HG03457 (cell line): Measurements from ENCODE around the gene SETBP1.

Experiments used
- ATAC-seq: cut with Tn5 transposase; IDR thresholded peaks from one replicate; pipeline ENCODE4 v1.9.1; 2021; ENCODE audit warnings: moderate number of reproducible peaks; ENCODE audit not compliant: unreplicated experiment

SETBP1 gene

DNA sequence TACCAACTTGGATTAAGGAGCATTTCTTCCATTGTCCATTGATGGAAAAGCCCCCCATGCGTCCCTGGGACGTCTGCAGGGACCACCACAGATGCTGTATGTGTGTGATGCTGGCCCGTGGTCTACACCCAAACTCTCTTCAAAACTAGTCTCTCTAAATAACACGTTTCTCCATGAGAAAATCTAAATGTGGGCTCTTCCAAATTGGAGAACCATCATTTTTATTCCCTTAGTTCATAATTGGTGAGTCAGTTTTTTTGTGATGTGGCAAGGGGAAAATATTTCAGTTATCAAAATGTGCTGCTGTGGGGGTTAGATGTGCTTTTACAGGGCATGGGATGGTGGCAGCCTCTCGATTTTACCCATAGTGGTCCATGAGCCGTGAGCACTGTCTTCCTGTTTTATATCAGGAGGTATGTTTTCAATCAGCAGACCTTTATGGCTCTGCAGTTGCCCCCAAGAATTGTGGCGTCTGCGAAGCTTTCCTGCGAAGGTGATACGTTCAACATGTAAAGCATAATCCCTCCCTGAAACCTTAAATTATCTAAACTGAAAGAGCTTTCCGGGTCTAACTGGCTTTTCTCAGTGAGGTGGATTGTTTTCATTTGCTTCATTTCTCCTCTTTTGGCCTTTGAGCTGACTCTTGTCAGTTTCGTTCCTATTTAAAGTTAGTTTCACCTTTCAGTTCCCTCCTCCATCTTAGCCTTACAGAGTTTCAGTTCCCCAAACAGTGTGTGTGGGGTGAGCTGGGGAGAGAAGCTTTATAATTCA, 78.4 kb downstream of the SETBP1 start:
- ATAC-seq = peak; percentile 94

DNA sequence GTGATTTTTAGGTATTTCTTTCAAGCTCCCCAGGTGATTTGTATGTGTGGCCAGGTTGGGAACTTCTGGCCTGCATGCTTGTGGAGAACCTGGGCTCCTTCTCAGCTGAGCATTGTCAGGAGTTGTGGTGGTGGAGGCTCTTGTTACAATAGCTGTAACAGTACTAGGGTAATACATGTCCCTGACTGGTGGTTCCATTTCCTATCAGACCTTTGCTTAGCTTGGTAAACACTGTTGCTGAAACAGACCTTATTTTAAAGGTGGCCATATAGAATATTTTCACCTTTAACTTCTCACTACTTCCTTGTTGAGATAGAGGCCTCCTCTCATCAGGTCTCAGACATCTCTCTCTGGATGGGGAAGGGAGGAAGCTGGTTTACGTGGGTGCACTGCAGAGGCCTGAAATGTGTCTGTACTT, 79.2 kb downstream of the SETBP1 start:
- ATAC-seq = peak; percentile 48

DNA sequence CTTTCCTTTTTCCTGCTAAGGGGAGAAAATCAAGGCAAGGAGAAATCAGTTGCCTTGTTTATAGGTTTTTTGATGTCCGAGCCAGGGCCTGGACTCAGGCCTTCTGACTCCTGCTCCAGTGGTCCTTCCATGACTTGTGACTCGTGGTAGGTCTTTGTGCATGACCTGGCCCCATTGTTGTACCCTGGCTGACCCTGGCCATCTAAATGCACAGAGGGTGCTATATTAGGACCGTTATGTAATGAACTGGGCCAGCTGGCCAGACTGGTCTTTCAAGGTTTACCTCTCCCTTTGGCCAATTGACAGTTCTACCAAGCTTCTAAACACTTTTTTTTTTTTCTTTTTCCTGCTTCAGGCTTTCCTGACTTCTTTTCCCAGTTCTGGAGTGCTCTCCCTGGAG, 81.1 kb downstream of the SETBP1 start:
- ATAC-seq = no peak

DNA sequence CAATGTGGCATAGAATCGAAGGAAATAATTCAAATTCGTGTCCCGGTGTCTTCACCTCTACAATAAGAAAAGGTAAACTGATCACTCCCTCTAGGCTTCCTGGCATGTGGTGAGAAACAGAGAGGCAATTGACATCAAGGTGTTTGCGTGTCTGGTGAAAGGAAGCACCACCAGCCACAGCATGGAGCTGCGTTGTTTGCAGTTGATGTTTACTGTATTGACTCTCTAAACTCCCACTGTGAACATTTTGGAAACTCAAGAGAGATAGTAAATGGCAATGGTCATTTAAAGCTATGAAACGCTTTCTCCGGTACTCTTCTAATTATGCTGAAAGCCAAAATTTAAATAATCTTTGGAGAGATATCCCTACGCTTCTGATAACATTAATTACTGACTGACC, 82.6 kb downstream of the SETBP1 start:
- no peak for ATAC-seq

DNA sequence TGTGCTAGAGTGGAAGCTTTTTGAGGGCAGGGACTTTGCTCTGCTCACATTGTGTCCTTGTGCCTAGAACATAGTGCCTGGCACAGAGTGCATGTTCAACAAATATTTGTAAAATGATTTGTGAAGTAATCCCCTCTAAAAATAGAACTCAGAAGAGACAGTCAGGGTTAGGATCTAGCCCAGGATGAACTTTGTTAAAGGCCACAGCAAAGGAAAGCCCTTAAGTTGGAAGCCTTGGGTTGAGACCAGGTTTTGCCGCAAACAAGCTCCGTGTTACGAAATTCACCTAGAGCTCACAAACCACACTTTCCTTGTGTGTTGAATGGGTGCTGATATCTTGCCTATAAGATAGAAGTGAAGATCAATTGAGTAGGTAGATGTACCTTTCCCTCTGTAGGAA, 84.2 kb downstream of the SETBP1 start:
- no peak for ATAC-seq

DNA sequence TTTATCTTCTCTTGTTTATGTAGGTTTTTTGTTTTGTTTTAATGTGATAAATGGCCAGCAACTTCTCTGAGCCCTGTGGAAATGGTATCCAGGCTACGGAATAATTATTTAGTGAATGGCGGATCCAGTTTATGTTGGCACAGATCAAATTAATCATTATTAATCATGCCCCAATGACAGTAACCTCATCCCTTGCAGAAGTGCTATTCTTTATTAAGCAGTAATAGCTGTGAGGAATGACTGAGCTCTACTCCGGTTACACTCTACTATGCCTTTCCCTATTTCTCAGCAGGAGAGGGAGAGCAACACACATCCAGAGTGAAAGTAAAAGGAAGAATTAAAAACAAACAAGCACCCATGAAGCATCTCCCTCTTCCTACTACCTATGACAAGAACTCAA, 84.8 kb downstream of the SETBP1 start:
- ATAC-seq = no peak

DNA sequence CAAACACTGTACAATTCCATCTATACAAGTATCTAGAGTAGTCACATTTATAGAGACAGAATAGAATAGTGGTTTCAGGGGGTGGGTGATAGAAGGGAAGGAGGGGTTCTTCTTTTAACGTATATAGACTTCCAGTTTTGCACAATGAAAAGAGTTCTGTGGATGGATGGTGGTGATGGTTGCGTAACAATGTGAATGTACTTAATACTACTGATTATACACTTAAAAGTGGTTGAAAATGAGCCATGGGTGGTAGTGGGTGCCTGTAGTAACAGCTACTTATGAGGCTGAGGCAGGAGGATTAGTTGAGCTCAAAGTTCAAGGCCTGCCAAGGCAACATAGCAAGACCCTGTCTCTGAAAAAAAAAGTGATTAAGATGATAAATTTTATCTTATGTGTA, 85.8 kb downstream of the SETBP1 start:
- no peak for ATAC-seq

DNA sequence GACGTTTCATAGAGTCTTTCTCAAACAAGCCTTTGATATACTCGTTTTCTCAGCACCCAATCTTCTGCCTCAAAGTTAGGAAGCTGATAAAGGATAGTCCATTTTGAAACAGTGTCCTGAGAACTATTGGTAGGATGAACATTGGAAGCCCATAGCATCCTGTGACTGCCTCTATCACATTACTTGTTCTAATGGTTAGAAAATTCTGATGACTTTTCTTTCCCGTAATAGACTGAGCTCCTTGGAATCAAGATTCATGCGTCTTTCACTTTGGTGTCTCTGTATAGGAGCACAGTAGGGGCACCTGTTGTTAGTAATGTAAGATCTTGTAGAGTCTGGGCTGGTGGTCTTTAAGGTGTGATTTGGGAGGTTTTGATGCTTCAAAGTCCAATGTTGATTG, 87.1 kb downstream of the SETBP1 start:
- no peak for ATAC-seq

DNA sequence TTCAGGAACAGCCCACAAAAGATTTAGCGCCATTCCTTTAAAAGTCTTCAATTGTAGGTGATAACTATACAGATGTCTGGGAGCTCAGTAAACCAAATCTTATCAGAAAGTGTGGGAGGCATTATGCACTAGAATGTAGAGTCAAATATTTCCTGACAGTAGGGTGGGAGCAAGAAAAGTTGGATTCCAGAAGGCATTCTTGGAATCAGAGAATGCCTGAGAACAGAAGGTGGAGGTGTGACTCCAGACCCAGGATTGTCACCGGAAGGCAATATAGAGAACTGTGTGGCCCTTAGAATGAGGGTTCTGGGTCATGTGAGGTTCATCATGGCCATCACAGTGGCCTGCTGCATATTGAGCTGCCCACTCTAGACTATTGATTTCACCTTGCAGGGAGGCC, 90.0 kb downstream of the SETBP1 start:
- ATAC-seq = no peak

DNA sequence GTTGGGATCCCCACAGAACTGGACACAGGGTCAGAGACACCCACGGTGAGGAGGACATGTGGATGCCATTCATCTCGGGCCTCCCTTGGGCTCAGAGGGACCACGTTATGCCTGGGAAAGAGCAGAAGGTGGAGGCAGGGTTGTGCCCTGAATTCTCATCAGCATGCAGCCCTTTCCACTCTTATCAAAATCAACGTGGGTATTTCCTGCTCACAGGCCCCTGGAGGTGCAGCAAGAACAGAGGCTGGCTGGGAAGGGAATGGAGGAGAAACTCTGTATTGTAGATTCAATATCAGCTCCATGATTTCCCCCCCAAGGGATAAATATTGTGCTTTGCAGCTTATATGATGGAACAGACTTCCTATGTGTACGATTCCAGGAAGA, 90.9 kb downstream of the SETBP1 start:
- ATAC-seq = no peak

DNA sequence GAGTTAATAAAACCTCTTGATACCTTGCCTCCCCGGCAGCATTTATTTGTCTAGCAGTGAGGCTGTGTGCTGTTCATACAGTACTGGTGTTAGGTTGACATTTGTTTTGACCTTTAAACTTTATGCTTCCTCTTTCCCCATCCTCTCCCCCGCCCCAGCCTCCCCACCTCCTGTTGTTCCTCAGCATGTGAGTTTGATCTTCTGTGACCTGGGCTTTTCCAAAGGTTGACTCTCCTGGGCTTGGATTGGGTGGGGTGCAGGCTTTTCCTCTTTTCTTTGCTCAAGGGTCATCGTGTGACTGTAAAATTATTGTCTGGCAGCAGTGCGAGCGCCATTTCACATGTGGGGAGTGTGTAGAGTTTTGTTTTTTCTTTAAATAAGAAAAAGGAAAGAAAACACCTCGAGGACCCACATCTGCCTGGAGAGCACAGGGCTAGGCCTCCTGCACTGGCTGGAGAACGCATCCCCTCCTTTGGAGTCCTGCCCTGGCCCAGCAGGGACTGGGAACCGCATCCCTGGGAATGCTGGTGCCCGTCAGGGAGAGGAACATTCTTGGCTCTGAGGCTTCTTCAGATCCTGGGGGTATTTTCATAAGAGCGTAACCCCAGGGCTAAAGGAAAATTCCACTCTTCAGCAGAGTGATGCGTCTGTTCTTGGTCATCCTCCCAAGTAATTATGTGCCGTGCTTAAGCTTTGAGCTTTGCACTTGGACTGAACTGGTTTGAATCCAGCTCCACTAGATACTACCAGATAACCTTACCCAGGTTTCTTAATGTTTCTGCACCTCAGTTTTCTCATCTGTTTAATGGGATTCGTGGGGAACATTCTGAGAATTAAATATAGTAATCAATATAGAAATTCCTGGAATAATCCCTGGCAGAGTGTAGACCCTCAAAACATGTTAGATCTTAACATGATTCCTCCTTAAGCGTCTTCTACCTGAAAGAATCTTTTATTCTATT, 91.5 kb downstream of the SETBP1 start:
- no peak for ATAC-seq

DNA sequence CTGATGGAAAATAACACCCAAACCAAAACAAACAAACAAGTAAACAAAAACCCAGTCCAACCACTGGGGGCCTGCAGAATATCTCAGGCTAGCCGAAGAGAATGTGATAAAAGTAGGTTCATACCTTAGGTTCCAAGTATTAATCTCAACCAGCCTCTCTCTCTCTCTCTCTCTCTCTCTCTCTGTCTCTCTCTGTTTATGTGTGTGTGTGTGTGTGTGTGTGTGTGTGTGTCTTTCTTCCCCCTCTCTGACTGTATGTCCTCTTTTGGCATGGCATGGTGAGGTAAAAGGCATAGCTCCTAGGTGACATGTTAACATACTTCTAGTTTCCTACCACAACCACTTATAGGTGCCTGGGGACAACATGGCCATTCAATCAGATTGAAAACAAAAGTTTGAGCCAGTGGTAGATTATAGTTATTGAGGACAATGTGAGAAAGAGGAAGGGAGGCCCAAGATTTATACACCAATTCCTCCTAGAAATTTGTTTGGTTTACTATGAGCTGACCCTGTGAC, 93.0 kb downstream of the SETBP1 start:
- no peak for ATAC-seq

DNA sequence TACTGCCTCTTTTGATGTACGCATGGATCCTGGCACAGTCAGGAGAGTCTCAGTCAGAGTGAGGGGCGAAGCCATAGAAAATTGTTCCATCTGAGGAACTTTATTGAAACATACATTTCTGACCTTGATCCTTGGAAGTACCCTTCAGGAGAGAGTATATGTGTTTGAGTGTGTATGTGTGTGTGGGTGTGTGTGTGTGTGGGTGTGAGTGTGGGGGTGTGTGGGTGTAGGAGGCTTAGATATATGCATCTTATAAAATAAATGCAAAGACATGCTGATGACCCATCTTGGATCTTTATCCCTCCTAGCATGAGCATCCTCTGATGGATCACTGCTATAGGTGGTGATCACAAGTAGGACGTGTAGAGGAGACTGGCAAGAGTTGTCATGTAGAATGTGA, 93.5 kb downstream of the SETBP1 start:
- ATAC-seq = no peak

DNA sequence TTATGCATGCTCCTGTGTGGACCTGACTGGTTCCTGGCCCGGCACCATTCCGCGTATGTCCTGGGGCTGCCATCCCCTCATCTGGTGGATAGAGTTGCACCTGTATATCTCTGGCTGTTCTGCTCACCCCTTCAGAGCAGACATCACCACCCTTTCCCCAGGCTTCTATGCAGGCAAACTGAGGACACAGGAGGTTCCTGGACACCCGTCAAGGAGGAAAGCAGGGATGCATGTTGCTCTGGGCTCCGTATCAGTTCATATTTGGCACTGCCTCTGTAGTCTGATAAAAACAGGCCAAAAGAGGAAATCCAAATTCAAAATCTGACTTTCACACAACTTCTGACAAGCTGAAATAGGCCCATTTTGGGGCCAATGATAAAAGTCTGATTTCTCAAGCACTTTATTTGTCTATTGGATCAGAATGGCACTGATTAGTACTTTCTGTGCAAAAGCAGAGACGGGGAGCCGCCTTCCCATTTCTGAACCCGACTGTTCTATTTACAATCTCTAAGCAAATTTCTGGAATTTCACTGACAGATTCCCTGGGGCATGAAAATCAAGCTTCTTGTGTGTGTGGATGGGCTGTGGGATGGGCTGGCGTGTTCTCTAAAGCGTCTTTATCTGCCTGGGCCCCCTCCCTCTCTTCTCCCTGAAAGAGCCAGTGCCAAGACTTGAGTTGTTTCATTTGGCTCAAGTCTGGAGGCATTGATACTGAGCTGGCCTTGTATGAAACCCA, 96.9 kb downstream of the SETBP1 start:
- ATAC-seq = no peak

DNA sequence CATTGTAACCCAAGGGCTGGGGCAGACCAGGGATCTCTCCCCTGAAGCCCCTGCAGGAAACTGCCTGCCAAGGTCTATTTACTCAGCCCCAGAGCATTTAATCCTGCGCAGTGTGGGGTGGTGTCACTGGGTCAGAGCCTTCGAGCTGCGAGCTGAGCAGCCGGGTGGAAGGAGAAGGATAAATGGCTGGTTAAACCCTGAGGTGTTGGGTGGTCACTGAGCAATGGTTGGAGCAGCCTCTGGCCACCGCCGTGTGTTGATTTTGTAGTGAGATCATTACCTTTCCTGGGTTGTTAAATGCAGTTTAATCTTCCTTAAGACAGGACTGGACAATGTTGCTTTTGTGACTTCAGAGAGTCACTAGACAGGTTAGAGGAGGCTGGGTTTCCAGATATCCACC, 98.1 kb downstream of the SETBP1 start:
- no peak for ATAC-seq

DNA sequence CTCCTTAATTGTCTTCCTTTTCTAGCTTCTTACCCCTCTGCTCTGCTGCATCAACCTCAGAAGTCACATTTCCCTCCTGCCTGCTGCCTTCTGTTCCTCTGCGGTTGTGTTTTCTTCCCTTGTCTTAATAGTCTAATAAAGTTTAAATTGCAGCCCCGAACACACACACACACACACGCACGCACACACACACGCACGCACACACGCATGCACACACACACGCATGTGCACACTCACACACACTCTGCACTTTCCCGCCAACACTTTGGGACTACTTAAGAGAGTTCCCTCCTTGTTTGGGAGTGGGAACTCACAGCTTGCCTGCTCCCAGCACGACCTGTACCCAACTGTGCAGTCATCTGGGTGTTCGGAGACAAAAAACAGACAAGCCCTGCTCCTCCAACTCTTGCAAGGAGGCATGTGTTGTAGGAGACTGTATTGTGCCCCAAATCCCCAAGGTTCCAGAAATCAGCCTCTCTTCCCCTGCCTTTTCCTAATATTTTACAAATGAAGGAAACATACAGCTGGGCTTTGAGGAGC, 99.1 kb downstream of the SETBP1 start:
- ATAC-seq = no peak

DNA sequence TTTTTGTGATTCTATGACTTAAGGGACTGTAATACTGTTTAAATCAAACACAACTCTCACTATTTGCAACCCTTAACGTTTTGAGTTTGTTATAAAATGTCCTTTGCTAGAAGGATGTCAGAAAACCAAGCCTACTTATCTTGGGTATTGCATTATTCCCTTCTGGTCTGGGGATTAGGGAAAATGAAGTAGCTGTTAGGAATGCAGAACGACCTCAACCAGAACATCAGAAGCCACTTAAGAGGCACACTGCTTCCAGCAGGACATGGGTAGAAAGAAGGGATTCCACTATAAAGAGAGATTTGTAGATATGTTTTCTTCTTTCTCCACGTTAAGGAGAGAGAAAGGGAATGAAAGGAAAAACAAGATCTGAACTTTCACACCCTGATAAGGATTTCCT, 101.2 kb downstream of the SETBP1 start:
- ATAC-seq = no peak

DNA sequence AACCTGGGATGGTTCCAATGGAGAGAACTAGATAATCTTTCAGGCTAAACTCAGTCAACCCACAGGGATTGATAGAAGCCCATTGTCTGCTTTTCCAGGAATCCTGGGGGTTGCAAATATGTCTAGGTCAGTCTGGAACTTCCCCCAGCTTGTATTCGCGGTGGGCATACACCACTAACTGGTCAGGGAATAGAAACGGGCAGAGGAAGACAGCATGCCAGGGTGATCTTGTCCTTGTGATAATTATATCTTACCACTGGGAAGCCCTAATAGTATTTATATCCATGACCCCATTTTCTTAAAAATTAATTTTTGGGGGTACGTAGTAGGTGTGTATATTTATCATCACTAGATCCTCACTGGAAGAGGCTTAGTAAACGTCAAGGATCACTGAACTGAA, 101.9 kb downstream of the SETBP1 start:
- ATAC-seq = no peak

DNA sequence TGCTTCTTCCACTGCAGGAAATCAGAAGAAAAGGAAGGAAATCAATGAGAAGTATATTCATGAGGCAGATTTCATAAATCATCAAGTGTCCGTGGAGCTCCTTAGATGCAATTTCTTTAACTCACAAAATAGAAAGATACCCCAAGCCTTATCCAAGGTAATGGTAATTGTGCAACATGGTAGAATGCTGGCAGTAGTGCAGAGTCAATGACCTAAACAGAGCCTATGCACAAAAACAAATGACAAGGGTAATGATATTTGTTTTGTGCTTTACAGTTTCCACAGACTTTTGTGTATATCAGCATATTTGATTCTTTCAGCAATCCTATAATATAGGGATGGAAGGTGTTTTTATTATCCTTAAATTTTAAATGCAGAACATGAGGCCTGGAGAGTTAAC, 102.7 kb downstream of the SETBP1 start:
- no peak for ATAC-seq

DNA sequence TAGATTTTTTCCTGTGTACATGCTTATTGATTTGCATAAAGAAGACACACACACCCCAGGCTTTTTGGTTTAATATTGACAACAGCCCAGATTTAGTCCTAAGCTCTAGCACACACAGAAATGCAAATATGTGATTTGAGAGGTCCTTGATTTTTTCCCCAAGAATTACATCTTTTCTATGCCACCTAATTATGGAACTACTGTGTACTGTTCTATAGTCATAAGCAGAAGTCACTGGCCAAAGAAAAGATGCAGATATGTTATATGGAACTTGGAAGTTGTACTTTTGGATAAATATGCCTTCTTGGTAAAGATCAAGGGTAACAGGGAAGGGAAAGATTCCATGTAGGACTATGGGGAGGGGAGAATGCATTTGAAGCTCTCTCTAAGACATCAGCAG, 105.6 kb downstream of the SETBP1 start:
- peak; percentile 29 for ATAC-seq

DNA sequence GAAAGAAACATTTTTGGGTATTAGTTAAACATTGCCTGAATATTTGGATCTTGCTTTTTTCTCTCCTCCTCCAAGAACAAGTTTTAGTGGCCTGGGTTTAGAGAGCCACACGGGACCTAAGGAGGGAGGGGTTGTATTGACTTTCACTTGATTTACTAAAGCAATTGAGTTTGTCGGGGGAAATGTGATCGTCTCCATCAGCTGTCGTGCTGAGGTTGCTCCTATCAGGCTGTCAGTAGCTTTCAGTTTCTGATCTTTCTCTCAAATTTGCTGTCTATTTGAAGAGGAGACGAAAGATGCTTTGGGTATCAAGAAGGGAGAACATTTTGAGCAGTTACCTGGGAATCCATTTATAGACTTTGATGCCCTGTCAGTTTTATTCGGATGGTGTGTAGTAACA, 106.0 kb downstream of the SETBP1 start:
- peak; percentile 78 for ATAC-seq
